Neural cell (in vitro differentiated cells): Measurements from ENCODE around the gene LRP5.

Experiments used
- CTCF ChIP-seq: fragments of 450-650 bp; IDR thresholded peaks from 2 replicates; pipeline ENCODE4 v1.5.1; 2014; ENCODE audit warnings: antibody characterized with exemption, mild to moderate bottlenecking, moderate library complexity; ENCODE audit not compliant: poor library complexity, severe bottlenecking
- MXI1 ChIP-seq: fragments of 450-650 bp; conservative IDR thresholded peaks from 2 replicates; pipeline ENCODE4 v1.6.1; 2014; ENCODE audit warnings: antibody characterized with exemption, mild to moderate bottlenecking; ENCODE audit not compliant: poor library complexity, severe bottlenecking
- POLR2AphosphoS5 ChIP-seq: IDR thresholded peaks from 2 replicates; pipeline ENCODE4 v1.6.1; 2012
- RAD21 ChIP-seq: fragments of 450-650 bp; conservative IDR thresholded peaks from 2 replicates; pipeline ENCODE4 v1.6.1; 2014; ENCODE audit warnings: antibody characterized with exemption, mild to moderate bottlenecking, moderate library complexity
- TF ChIP-seq, protein P1 (sequence below): IDR thresholded peaks from 2 replicates; pipeline ENCODE4 v1.6.1; 2012; ENCODE audit warnings: borderline replicate concordance

GRCh38 chr11:68369756-68370155 lies 57.4 kb downstream of the LRP5 start:
- TF ChIP-seq POLR2AphosphoS5, result no peak
- TF ChIP-seq, protein P1, sequence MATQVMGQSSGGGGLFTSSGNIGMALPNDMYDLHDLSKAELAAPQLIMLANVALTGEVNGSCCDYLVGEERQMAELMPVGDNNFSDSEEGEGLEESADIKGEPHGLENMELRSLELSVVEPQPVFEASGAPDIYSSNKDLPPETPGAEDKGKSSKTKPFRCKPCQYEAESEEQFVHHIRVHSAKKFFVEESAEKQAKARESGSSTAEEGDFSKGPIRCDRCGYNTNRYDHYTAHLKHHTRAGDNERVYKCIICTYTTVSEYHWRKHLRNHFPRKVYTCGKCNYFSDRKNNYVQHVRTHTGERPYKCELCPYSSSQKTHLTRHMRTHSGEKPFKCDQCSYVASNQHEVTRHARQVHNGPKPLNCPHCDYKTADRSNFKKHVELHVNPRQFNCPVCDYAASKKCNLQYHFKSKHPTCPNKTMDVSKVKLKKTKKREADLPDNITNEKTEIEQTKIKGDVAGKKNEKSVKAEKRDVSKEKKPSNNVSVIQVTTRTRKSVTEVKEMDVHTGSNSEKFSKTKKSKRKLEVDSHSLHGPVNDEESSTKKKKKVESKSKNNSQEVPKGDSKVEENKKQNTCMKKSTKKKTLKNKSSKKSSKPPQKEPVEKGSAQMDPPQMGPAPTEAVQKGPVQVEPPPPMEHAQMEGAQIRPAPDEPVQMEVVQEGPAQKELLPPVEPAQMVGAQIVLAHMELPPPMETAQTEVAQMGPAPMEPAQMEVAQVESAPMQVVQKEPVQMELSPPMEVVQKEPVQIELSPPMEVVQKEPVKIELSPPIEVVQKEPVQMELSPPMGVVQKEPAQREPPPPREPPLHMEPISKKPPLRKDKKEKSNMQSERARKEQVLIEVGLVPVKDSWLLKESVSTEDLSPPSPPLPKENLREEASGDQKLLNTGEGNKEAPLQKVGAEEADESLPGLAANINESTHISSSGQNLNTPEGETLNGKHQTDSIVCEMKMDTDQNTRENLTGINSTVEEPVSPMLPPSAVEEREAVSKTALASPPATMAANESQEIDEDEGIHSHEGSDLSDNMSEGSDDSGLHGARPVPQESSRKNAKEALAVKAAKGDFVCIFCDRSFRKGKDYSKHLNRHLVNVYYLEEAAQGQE, result no peak
- no peak for TF ChIP-seq CTCF
- TF ChIP-seq MXI1, result no peak
- TF ChIP-seq RAD21, result no peak
